CD14-positive monocyte (primary cell): Measurements from ENCODE around the gene NADK2. TPM values are rescaled to one million over a fixed set of nuclear protein-coding genes. Genes with fewer than 3 reads are reported as not detected.

Experiments
- DNase-seq, 3 donors: peaks; one replicate each; pipeline ENCODE4 v3.0.0-alpha.2; 2011 to 2022
- H2AFZ ChIP-seq: 2 replicates; pipeline ENCODE4 v1.6.0; 2012; ENCODE audit warnings: mild to moderate bottlenecking, low read depth, low read length, inconsistent platforms; ENCODE audit not compliant: insufficient read depth, poor library complexity, severe bottlenecking
- H3K27ac ChIP-seq, 2 donors: 1 replicate in 1 of 2; 2 replicates in 1 of 2; pipeline ENCODE4 v1.5.1; 2012 to 2013; ENCODE audit warnings: low read length in 2 of 2, control low read depth in 1 of 2, inconsistent platforms in 1 of 2, low read depth in 1 of 2, mild to moderate bottlenecking in 1 of 2
- H3K27me3 ChIP-seq, 2 donors: one replicate each; pipeline versions ENCODE4 v1.6.0 to v1.6.1; 2011 to 2013; ENCODE audit warnings: low read length in 2 of 2; ENCODE audit not compliant: control insufficient read depth in 2 of 2, insufficient read depth in 2 of 2
- H3K36me3 ChIP-seq, 2 donors: replicated peaks in 1 of 2; 1 replicate in 1 of 2; 2 replicates in 1 of 2; pipeline versions ENCODE4 v1.5.1 to v1.6.1; 2012 to 2013; ENCODE audit warnings: low read length in 2 of 2, control low read depth in 1 of 2, inconsistent platforms in 1 of 2, mild to moderate bottlenecking in 1 of 2; ENCODE audit not compliant: insufficient read depth in 2 of 2, control insufficient read depth in 1 of 2
- H3K4me1 ChIP-seq, 2 donors: 1 replicate in 1 of 2; 2 replicates in 1 of 2; pipeline versions ENCODE4 v1.5.1 to v1.6.1; 2012 to 2013; ENCODE audit warnings: low read length in 2 of 2, control low read depth in 1 of 2, inconsistent platforms in 1 of 2, mild to moderate bottlenecking in 1 of 2, moderate library complexity in 1 of 2; ENCODE audit not compliant: insufficient read depth in 2 of 2, control insufficient read depth in 1 of 2
- H3K4me2 ChIP-seq: replicated peaks from 2 replicates; pipeline ENCODE3; 2012; ENCODE audit warnings: low read length, moderate library complexity, mild to moderate bottlenecking; ENCODE audit not compliant: poor library complexity, severe bottlenecking; ENCODE audit errors: extremely low read depth
- H3K4me3 ChIP-seq, 3 experiments: fragments of 200-600 bp in 1 of 3; sonication (generic) in 1 of 3; replicated peaks in 1 of 3; 1 replicate in 2 of 3; 2 replicates in 1 of 3; pipeline ENCODE4 v1.5.1; 2011 to 2013; ENCODE audit warnings: low read length in 3 of 3, mild to moderate bottlenecking in 3 of 3, control low read depth in 2 of 3, low read depth in 2 of 3, inconsistent platforms in 1 of 3, moderate library complexity in 1 of 3
- H3K79me2 ChIP-seq: 2 replicates; pipeline ENCODE4 v1.6.0; 2012; ENCODE audit warnings: mild to moderate bottlenecking, control low read depth, inconsistent platforms, low read length, moderate library complexity; ENCODE audit not compliant: insufficient read depth
- H3K9ac ChIP-seq: 2 replicates; pipeline ENCODE4 v1.6.0; 2017; ENCODE audit warnings: low read length, mild to moderate bottlenecking; ENCODE audit not compliant: insufficient read depth, poor library complexity, severe bottlenecking
- H3K9me3 ChIP-seq, 2 donors: replicated peaks in 1 of 2; 1 replicate in 1 of 2; 2 replicates in 1 of 2; pipeline versions ENCODE4 v1.5.1 to v1.6.1; 2012 to 2013; ENCODE audit warnings: low read length in 2 of 2, control low read depth in 1 of 2; ENCODE audit not compliant: control insufficient read depth in 1 of 2, insufficient read depth in 1 of 2
- H4K20me1 ChIP-seq: 2 replicates; pipeline ENCODE4 v1.6.0; 2012; ENCODE audit warnings: mild to moderate bottlenecking, low read length, control low read depth, moderate library complexity; ENCODE audit not compliant: insufficient read depth
- H3K27ac Mint-ChIP-seq, 7 donors: one replicate each; pipeline ENCODE4 v1.8.0; 2020; ENCODE audit warnings: mild to moderate bottlenecking in 7 of 7, mixed read lengths in 7 of 7, moderate library complexity in 6 of 7, inconsistent platforms in 2 of 7
- H3K27me3 Mint-ChIP-seq, 3 donors: one replicate each; pipeline ENCODE4 v1.8.0; 2021 to 2022; ENCODE audit warnings: low read depth in 3 of 3, mild to moderate bottlenecking in 3 of 3, mixed read lengths in 3 of 3, moderate library complexity in 3 of 3, inconsistent platforms in 1 of 3
- H3K36me3 Mint-ChIP-seq, 2 donors: one replicate each; pipeline ENCODE4 v1.8.0; 2020; ENCODE audit warnings: mixed read lengths in 2 of 2, inconsistent platforms in 1 of 2, mild to moderate bottlenecking in 1 of 2
- H3K4me1 Mint-ChIP-seq: one replicate; pipeline ENCODE4 v1.8.0; 2020; ENCODE audit warnings: mild to moderate bottlenecking, mixed read lengths
- H3K4me3 Mint-ChIP-seq, 2 donors: one replicate each; pipeline ENCODE4 v1.8.0; 2020; ENCODE audit warnings: mild to moderate bottlenecking in 2 of 2, mixed read lengths in 2 of 2, moderate library complexity in 1 of 2
- H3K9me3 Mint-ChIP-seq, 7 donors: one replicate each; pipeline ENCODE4 v1.8.0; 2020 to 2022; ENCODE audit warnings: mixed read lengths in 7 of 7, mild to moderate bottlenecking in 6 of 7, moderate library complexity in 6 of 7, inconsistent platforms in 2 of 7
- CTCF ChIP-seq: fragments of 200-600 bp; IDR thresholded peaks from one replicate; pipeline ENCODE4 v1.8.0; 2022; ENCODE audit warnings: antibody characterized with exemption, mild to moderate bottlenecking
- WGBS: methylation state at CpG from one replicate; pipeline ENCODE4 v1.1.5; 2013; ENCODE audit warnings: missing lambda C conversion rate; ENCODE audit not compliant: insufficient coverage; 5-methylcytosine and 5-hydroxymethylcytosine counted together
- intact Hi-C, 2 donors: fragments of 100-400 bp; cut with micrococcal nuclease; formaldehyde crosslinking; loops; one replicate each; pipeline versions ENCODE4 v1.15.0 to v1.15.1; 2023
- polyA plus RNA-seq, 3 donors: library from polyadenylated mRNA; depleted of rRNA in 1 of 3; unstranded in 2 of 3; stranded (reverse) in 1 of 3; fragments of 300-500 nt in 2 of 3; fragments of >200 nt in 1 of 3; fragmentation: Illumina TruSeq in 2 of 3; gene quantifications; 1 replicate in 2 of 3; 2 replicates in 1 of 3; pipeline ENCODE4 v1.2.3, GENCODE V29; 2012 to 2021

NADK2 gene
- polyA plus RNA-seq, 3 donors, result 2.6 to 5.9 (median 3.3) TPM

- DNase-seq, result no peak
- TF ChIP-seq CTCF, result no peak
- Histone ChIP-seq H2AFZ (no peak overlapping the region), H3K4me1 (peaks cover 13 to 18% of the 10 kb centered on the region in 2 donors), H4K20me1 (peaks cover 4% of the 10 kb centered on the region), H3K27ac (no peak overlapping the region), H3K79me2 (peaks cover 69% of the 10 kb centered on the region), H3K4me3 (no peak overlapping the region), H3K27me3 (no peaks in the 10 kb centered on the region), H3K36me3 (peaks cover 0 to 7% of the 10 kb centered on the region in 2 donors), H3K9me3 (no peaks in the 10 kb centered on the region), H3K9ac (no peak overlapping the region), H3K4me2 (no peak overlapping the region)
- Mint-ChIP-seq H3K27ac (no peak overlapping the region), H3K36me3 (peaks cover 6 to 7% of the 10 kb centered on the region in 2 donors), H3K4me3 (no peak overlapping the region), H3K27me3 (no peaks in the 10 kb centered on the region), H3K4me1 (peaks cover 20% of the 10 kb centered on the region), H3K9me3 (peaks cover 0 to 3% (median 0%) of the 10 kb centered on the region in 7 donors)
- intact Hi-C loops, result no loop called here
- no CpG with 5 or more reads among the region's 2 CpGs for WGBS
Observed at GRCh38 chr5:36147681-36148080, 94.0 kb downstream of the NADK2 start.

- Histone ChIP-seq H4K20me1 (peaks cover 4% of the 10 kb centered on the region), H3K36me3 (peaks cover 8 to 20% of the 10 kb centered on the region in 2 donors), H3K4me2 (no peak overlapping the region), H3K27ac (no peak overlapping the region), H3K9ac (no peak overlapping the region), H3K79me2 (peaks cover 56% of the 10 kb centered on the region), H3K27me3 (no peaks in the 10 kb centered on the region), H3K4me1 (peaks cover 8 to 12% of the 10 kb centered on the region in 2 donors), H3K9me3 (no peaks in the 10 kb centered on the region), H2AFZ (no peak overlapping the region), H3K4me3 (no peak overlapping the region)
- Mint-ChIP-seq H3K9me3 (peaks cover 0 to 4% (median 0%) of the 10 kb centered on the region in 7 donors), H3K36me3 (peaks cover 7 to 9% of the 10 kb centered on the region in 2 donors), H3K4me1 (peaks cover 14% of the 10 kb centered on the region), H3K27me3 (no peaks in the 10 kb centered on the region), H3K27ac (no peak overlapping the region), H3K4me3 (no peak overlapping the region)
- no peak for DNase-seq
- intact Hi-C loops, result no loop called here
- no peak for TF ChIP-seq CTCF
- 50% methylated on average over 2 of the region's 3 CpGs for WGBS
Observed at GRCh38 chr5:36146390-36146789, 95.3 kb downstream of the NADK2 start.
